Activated T-helper 9 cell treated with anti-CD3 and anti-CD28 coated beads, Interleukin-2, amount 50 U/mL, for 16 hours (primary cell): ENCODE measurements around the gene PRR22.

ENCODE experiments used
- DNase-seq: peaks from one replicate; pipeline ENCODE4 v3.0.0-alpha.2; 2020; ENCODE audit warnings: low read depth

The PRR22 gene

GRCh38 chr19:5814123-5814851 is 29.7 kb upstream of the PRR22 start:
- no peak for DNase-seq

GRCh38 chr19:5811117-5811516 is 26.6 kb upstream of the PRR22 start:
- no peak for DNase-seq

- no peak for DNase-seq
These were observed 24.9 kb upstream of the PRR22 start for GRCh38 chr19:5809469-5809868.

- DNase-seq = no peak
These were observed 24.5 kb upstream of the PRR22 start for GRCh38 chr19:5809053-5809452.

- no peak for DNase-seq
These were observed 23.7 kb upstream of the PRR22 start for GRCh38 chr19:5808120-5808816.

GRCh38 chr19:5806905-5807304 is 22.4 kb upstream of the PRR22 start:
- DNase-seq = no peak

GRCh38 chr19:5806133-5806489 is 21.6 kb upstream of the PRR22 start:
- DNase-seq = no peak

GRCh38 chr19:5805462-5806132 is 21.1 kb upstream of the PRR22 start:
- peak; percentile 47 for DNase-seq

- peak; percentile 45 for DNase-seq
These were observed 20.2 kb upstream of the PRR22 start, which contains the start of gene NRTN for GRCh38 chr19:5804516-5805461. NRTN (plus strand) TSS chr19:5805067; CDS start chr19:5824166, 19,099 bp downstream.

- peak; percentile 90 for DNase-seq
These were observed 19.4 kb upstream of the PRR22 start for GRCh38 chr19:5803752-5804515.

GRCh38 chr19:5803441-5803751 is 18.9 kb upstream of the PRR22 start:
- DNase-seq = no peak

GRCh38 chr19:5801796-5802619 is 17.5 kb upstream of the PRR22 start:
- no peak for DNase-seq

GRCh38 chr19:5800361-5801270 is 16.1 kb upstream of the PRR22 start:
- DNase-seq = no peak

GRCh38 chr19:5799247-5800241 is 15.0 kb upstream of the PRR22 start:
- no peak for DNase-seq

- no peak for DNase-seq
These were observed 13.7 kb upstream of the PRR22 start for GRCh38 chr19:5798244-5798643.

- no peak for DNase-seq
These were observed 10.9 kb upstream of the PRR22 start for GRCh38 chr19:5795382-5795919.

- DNase-seq = no peak
These were observed 8.6 kb upstream of the PRR22 start for GRCh38 chr19:5793188-5793587.

- no peak for DNase-seq
These were observed 7.7 kb upstream of the PRR22 start for GRCh38 chr19:5792224-5792623.
